ENCODE data around the gene ANXA8.
"Not testable (repeated sequence)": the region's sequence is repeated elsewhere in the genome, so short reads cannot be mapped to it uniquely, and the experiment has no call there.

The ANXA8 gene

DNA sequence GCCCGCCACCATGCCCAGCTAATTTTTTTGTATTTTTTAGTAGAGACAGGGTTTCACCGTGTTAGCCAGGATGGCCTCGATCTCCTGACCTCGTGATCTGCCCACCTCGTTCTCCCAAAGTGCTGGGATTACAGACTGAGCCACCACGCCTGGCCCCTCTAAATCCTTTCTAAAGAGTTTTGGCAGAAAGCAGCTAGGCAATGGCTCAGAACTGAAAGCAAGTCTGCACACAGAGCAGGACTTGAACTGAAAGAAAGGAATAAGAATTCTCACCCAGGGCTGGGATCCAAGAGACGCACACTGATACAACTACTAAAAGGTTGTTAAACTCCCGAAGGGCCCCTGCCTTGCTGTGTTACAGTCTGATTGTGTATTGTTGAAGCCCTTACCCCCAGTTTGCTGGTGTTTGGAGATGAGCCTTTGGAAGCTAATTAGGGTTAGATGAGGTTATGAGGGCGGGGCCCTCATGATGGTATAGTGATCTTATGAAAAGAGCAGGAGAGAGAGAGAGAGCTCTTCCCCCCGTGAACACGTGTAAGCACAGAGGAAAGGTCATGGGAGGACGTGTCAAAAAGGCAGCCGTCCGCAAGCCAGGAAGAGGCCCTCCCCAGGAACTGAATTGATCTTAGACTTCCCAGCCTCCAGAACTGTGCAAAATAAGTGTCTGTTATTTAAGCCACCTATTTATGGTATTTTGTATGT is 18.5 kb downstream of the ANXA8 start:
- in situ Hi-C loops (cut with MboI; ENCODE audit: low sequenced_read_pairs) = not testable (repeated sequence)

DNA sequence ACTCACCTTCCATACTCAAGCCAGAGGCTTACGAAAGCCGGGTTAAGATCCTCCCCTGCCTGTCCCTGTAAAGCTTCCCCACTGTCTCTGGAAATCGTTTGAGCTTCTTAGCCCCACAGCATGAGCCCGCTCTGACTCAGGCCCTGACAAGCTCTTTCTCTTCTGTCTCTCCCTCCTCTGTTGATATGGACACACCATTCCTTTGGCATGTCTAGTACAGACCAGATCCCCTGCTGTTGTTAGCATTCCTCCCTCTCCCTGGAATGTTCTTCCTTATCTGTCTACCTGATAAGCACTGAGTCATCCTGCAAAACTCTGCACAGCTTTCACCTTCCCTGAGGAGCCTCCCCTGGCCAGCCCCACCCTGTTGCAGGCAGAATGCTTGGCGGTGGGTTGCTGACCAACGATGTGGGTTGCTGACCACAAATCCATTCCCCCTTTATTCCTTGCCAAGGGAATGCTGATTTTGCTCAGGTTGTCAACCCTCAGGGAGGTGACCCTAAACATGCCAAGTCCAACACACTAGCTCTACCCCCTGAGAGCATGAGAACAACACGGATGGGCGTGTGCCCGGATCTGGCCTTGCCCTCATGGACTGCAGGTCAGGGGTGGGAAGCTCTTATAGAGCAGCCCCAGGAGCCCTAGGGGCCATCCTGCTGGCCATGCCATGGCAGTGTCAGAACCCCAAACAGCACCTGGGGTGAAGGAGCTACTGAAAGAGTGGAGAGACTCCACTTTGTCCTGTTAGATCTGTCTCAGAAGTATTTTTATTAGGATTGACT is 21.1 kb downstream of the ANXA8 start:
- in situ Hi-C loops (cut with MboI; ENCODE audit: low sequenced_read_pairs) = not testable (repeated sequence)

DNA sequence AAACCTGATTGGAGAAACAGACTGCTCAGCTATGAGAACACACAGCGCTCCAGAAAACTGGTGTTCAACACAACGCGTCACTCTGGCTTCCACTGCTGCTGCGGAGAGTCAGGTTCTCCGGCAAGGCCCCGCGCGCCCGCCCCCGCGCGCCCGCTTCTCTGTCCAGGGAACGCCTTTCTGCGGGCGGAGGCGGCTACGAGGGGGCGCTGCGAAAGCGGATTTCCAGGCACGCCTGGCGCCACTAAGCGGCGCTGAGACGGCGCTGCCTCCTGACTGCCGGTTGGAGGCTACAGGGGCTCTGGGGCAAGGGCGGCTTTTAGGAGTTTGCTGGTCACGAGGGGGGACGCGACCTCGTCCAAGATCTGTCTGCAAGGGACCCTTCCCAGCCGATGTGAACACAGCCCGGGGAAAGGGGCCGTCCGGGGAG is 22.6 kb downstream of the ANXA8 start:
- in situ Hi-C loops (cut with MboI; ENCODE audit: low sequenced_read_pairs) = not testable (repeated sequence)

- in situ Hi-C loops (cut with MboI; ENCODE audit: low sequenced_read_pairs) = no loop called here
Measured at GRCh38 chr10:47458466-47459154, 25.3 kb downstream of the ANXA8 start.

DNA sequence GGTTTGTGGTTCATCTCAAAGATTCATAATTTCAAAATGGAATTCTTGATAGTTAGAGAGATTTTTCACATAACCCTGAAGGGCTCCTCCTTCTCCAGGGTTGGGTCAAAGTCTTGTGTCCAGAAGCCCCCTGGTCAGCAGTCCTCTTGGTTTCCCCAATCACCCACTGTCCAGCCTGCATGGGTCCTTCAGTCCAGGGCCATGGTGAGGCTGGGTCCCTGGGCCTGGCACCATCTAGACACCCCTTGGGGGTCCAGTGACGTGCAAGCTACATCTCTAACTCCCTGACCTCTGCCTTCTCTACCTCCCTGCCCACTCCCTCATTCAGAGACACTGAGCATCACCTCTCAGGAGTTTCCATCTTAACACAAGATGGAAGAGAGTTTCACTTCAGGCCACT is 26.1 kb downstream of the ANXA8 start:
- in situ Hi-C loops (cut with MboI; ENCODE audit: low sequenced_read_pairs) = no loop called here

- in situ Hi-C loops (cut with MboI; ENCODE audit: low sequenced_read_pairs) = no loop called here
Measured at GRCh38 chr10:47457528-47457820, 26.4 kb downstream of the ANXA8 start.

GRCh38 chr10:47456794-47457527 is 27.0 kb downstream of the ANXA8 start:
- in situ Hi-C loops (cut with MboI; ENCODE audit: low sequenced_read_pairs) = no loop called here

DNA sequence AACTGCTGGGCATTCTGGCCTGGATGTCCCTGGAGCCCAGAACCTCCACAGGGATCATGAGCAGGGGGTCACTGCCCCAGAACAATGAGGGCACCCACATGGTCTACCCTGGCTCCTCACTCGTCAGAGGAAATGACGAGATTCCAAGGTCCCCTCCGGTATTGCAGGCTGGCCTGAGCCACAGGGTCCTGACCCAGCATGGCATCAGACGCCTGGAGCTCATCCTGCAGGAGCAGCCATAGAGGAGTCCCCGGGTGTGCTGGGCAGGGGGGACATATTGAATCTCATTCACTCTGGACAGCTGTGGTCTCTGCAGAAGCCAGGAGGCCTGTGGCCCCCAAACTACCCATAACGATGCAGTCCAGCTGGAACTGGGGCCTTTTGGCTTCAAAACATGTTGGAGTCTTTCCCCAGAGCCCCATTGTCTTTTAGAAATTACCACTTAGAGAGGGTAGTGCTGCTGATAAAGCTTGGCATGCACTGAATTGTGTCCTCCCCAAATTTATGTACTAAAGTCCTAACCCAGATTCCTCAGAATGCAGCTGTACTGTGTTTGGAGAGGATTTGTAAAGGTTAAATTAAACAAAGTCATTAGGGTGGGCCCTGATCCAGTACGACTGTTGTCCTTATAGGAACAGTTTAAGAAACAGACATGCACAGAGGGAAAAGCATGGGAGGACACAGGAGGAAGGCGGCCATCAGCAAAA is 27.7 kb downstream of the ANXA8 start:
- in situ Hi-C loops (cut with MboI; ENCODE audit: low sequenced_read_pairs) = no loop called here

DNA sequence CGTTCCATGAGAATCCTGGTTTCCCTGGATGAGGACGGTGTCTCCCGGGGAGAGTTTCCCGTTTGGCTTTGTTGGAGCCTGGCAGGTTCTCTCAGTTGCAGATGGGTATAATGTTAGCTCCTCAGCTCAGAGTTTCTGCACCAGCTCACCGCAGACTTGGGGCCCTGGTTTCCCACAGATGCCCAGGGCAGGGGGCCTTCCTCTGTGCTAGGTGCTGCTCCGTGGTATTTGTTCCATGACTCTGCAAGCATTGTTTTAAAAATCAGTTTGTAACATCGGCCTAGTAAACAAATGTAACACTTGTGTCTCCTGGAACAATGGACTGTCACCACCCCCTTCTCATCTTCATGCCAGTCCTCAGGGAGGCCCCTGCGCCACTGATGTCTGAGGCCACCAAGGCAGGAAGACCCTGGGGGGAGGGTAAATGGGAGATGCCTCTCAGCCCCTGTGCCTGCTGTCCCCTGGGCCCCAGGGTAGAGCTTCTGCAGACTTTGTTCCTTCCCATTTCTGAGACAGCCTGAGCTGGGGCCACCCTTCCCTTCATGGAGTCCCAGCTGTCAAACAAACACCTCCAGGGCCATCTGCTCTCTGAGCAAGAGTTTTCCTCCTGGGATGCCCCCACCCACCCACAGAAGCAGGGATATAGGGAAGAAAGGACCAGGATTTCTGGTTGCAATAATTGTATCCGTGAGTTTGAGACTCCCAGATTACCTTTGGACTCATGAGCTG is 28.4 kb downstream of the ANXA8 start:
- in situ Hi-C loops (cut with MboI; ENCODE audit: low sequenced_read_pairs) = not testable (repeated sequence)

- in situ Hi-C loops (cut with MboI; ENCODE audit: low sequenced_read_pairs) = no loop called here
Measured at GRCh38 chr10:47454780-47455058, 29.2 kb downstream of the ANXA8 start.

GRCh38 chr10:47454008-47454779 is 29.7 kb downstream of the ANXA8 start:
- in situ Hi-C loops (cut with MboI; ENCODE audit: low sequenced_read_pairs) = no loop called here

- in situ Hi-C loops (cut with MboI; ENCODE audit: low sequenced_read_pairs) = no loop called here
Measured at GRCh38 chr10:47453141-47454007, 30.5 kb downstream of the ANXA8 start.

GRCh38 chr10:47452495-47453140 is 31.3 kb downstream of the ANXA8 start:
- in situ Hi-C loops (cut with MboI; ENCODE audit: low sequenced_read_pairs) = no loop called here

GRCh38 chr10:47451998-47452494 is 31.9 kb downstream of the ANXA8 start:
- in situ Hi-C loops (cut with MboI; ENCODE audit: low sequenced_read_pairs) = no loop called here

GRCh38 chr10:47451273-47451997 is 32.5 kb downstream of the ANXA8 start:
- in situ Hi-C loops (cut with MboI; ENCODE audit: low sequenced_read_pairs) = no loop called here

DNA sequence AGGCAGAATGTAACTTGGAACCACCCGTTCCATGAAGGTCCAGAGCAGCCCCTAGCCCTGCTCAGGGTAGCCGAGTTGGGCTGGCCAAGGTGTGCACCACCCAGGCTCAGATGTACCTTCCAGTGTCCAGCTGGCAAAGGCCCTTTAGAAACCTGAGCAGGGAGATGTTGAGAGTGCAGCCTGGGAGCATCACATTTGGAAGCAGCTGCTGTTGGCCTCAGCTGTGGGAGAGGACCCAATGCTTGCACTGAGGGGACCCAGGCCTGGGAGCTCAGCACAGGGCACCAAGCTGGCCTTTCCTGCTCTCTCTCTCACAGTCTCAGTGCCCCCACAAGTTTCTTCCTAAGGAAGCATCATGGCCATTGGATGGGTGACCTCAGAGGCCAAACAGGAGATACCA is 33.5 kb downstream of the ANXA8 start:
- in situ Hi-C loops (cut with MboI; ENCODE audit: low sequenced_read_pairs) = no loop called here

- in situ Hi-C loops (cut with MboI; ENCODE audit: low sequenced_read_pairs) = no loop called here
Measured at GRCh38 chr10:47449979-47450378, 33.9 kb downstream of the ANXA8 start.

All from HL-60/S4 (cell line).